ENCODE data around the gene SELENOM. TPM values are rescaled to one million over a fixed set of nuclear protein-coding genes. Genes with fewer than 3 reads are reported as not detected.

The SELENOM gene
- total and polyA plus RNA-seq, 2 of the 8 experiments (the other 6 are each of a cell fraction or from before 2014, with no cell fraction given), result 22.7 to 40.0 TPM

GRCh38 chr22:31091106-31091975, 16.0 kb downstream of the SELENOM start:
- no peak overlapping the region; the same call in 1 of the 2 replicates for H4K8ac ChIP-seq (ENCODE audit: extremely low read depth, insufficient read depth, low read length)
- H4K5ac ChIP-seq (ENCODE audit: insufficient read length, low read depth, low read length), result no peak overlapping the region
- H3K4me3 ChIP-seq (ENCODE audit: extremely low read depth in 1 of 4, insufficient read depth in 2 of 4, low read depth in 3 of 4, low read length in 4 of 4), result no peak overlapping the region; a peak in 1 of 8 replicates
- H3K23ac ChIP-seq (ENCODE audit: insufficient read length), result no peak overlapping the region
- no peaks in the 10 kb centered on the region for H4K20me1 ChIP-seq (replicated peaks in 1 of 2; ENCODE audit: control insufficient read depth in 1 of 2, insufficient read depth in 2 of 2, low read length in 2 of 2)
- no peaks in the 10 kb centered on the region for H3K23me2 ChIP-seq (ENCODE audit: low read depth, low read length)
- no peak overlapping the region for H2BK5ac ChIP-seq (ENCODE audit: low read depth, low read length)
- no peak overlapping the region for H3K14ac ChIP-seq (ENCODE audit: insufficient read length)
- H3K79me2 ChIP-seq (ENCODE audit: control insufficient read depth in 1 of 2, insufficient read depth in 2 of 2, low read length in 2 of 2), result no peaks in the 10 kb centered on the region
- H3K27me3 ChIP-seq (replicated peaks in 1 of 4; ENCODE audit: control insufficient read depth in 3 of 4, extremely low read depth in 1 of 4, insufficient read depth in 3 of 4, low read length in 3 of 4), result no peaks in the 10 kb centered on the region
- H3K4me1 ChIP-seq (replicated peaks in 1 of 4; ENCODE audit: control insufficient read depth in 3 of 4, insufficient read depth in 4 of 4, low read length in 3 of 4), result peaks cover 0 to 8% (median 3%) of the 10 kb centered on the region in 4 experiments; a peak in 5 of 7 replicates
- H3K9me3 ChIP-seq (ENCODE audit: insufficient read depth in 2 of 2, low read depth in 1 of 2, low read length in 1 of 2), result no peaks in the 10 kb centered on the region
- no peak overlapping the region for H2BK20ac ChIP-seq (ENCODE audit: low read length)
- no peak overlapping the region for H2BK120ac ChIP-seq (replicated peaks; ENCODE audit: low read depth, low read length)
- ChIA-PET POLR2A (ENCODE audit: partially characterized antibody) (interaction anchor here (0.9 to 3.1 kb wide), 4 partner anchors 10 to 123 kb away, joined by 3 to 18 read pairs (median 6); partner anchors contain the start of genes MORC2, SMTN and TUG1), CTCF (ENCODE audit: partially characterized antibody) (interaction anchor here (0.6 to 16.8 kb wide), 7 partner anchors 6 to 436 kb away, joined by 3 to 207 read pairs (median 25); partner anchors contain the start of genes PLA2G3, SELENOM and SMTN)
- H4K91ac ChIP-seq (replicated peaks; ENCODE audit: insufficient read length, low read length), result no peak overlapping the region
- no peak overlapping the region for H3K9ac ChIP-seq (replicated peaks in 1 of 4; ENCODE audit: extremely low read depth in 1 of 4, low read depth in 3 of 4, low read length in 3 of 4)
- WGBS, 2 experiments (ENCODE audit: extremely low coverage in 1 of 2, insufficient coverage in 1 of 2, insufficient read length in 1 of 2, insufficient replicate concordance in 2 of 2, low coverage in 1 of 2, low lambda C conversion rate in 2 of 2, missing lambda C conversion rate in 1 of 2), result 77% methylated on average over 28 of the region's 29 CpGs; no CpG with 5 or more reads in 1 of the 2 experiments
- no peak overlapping the region for H2BK15ac ChIP-seq (ENCODE audit: low read length)
- H3K18ac ChIP-seq (ENCODE audit: extremely low read depth, low read length), result no peak overlapping the region
- H3K4ac ChIP-seq (replicated peaks; ENCODE audit: insufficient read length, low read depth, low read length), result no peak overlapping the region
- DNase-seq (ENCODE audit: low read depth in 1 of 2, low spot score in 2 of 2) (peak in 1 of 2 experiments; percentile 54), FAIRE-seq (no peak)
- H3K56ac ChIP-seq (replicated peaks; ENCODE audit: insufficient read length, low read depth, low read length), result no peak overlapping the region
- no peaks in the 10 kb centered on the region for H3K36me3 ChIP-seq (ENCODE audit: control insufficient read depth in 2 of 4, insufficient read depth in 4 of 4, low read length in 3 of 4)
- no peak overlapping the region for H3K4me2 ChIP-seq (ENCODE audit: insufficient read depth in 1 of 2, low read depth in 2 of 2, low read length in 2 of 2)
- no peak overlapping the region for H2AK5ac ChIP-seq (ENCODE audit: low read depth, low read length)
- H3K79me1 ChIP-seq (ENCODE audit: low read depth, low read length), result no peaks in the 10 kb centered on the region
- H2BK12ac ChIP-seq (ENCODE audit: low read depth, low read length), result no peak overlapping the region
- no peak overlapping the region for H3K27ac ChIP-seq (ENCODE audit: low read depth, low read length)
- H2AFZ ChIP-seq (ENCODE audit: low read length), result no peak overlapping the region
